Suppressor macrophage treated with lipopolysaccharide for 4 hours (primary cell): ENCODE results near the gene THOP1.

ENCODE experiments used
- DNase-seq: peaks from one replicate; pipeline ENCODE4 v3.0.0-alpha.2; 2020

The THOP1 gene

DNA sequence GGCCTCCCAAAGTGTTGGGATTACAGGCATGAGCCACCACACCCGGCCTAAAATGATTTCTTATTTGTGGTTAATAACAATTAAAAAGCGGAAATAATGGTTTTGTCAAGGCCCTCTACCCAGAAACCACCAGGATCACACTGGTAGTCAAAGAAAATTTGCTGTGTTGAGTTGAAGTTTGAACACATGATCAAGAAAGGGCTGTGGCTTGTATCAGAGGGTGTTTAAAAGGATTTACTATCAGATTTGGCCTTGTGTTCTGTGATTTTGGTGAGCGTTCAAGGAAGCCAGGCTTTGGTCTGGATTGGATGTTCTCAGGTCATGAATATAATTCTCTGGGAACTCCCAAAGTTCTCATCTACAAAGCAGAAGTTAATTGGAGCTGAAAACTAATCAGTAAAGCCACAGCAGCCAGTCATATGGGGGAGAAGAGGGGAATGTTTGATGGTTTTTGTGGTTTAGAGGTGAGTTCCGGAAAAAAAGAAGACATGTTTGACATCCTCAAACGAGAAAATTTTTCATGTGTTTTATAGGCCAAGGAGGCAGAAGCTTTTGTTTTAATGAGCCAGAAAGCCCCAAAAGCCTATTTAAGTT, 71.3 kb downstream of the THOP1 start:
- no peak for DNase-seq

DNA sequence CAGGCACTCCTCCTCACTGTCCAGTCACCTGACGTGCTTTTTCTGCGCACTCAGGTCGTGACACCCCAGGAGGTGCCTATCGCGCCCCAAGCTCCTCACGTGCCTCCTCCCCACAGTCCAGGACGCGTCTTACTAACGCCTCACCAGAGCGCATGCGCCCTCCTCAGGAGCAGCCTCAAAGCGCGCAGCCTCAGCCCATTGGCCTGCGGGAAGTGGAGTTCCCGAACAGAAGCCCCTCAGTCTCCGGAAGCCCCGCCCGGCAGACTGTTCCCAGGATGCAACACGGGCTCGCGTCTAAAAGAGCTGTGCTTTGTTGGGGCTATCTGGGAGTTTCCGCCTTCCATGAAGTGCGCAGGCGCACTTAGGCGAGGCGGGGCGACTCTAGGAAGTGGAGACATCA, 73.6 kb downstream of the THOP1 start:
- DNase-seq, result no peak

DNA sequence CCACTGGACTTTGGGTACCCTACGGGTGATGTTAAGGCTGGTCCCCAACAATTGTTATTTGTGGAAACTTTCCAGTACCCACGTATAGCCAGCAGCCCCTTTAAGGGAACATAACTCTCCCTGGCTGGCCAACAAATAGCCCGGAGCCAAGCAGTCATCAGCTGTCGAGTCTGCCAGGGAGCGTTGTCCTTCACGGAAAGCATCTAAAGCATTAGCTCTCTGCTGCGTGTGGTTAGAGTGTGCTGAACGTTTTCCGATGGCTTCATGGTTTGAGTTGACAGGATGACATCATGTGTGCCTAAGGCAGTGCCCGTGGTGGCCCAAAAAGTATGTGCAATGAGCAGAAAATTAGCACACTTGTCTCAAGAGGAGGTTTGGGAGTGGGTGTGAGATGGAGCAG, 78.5 kb downstream of the THOP1 start:
- no peak for DNase-seq
